Astrocyte of the cerebellum (primary cell): ENCODE results near the gene TPSB2.

Source experiments
- DNase-seq: peaks from one replicate; pipeline ENCODE4 v3.0.0-alpha.2; 2011; ENCODE audit warnings: low read depth
- H3K4me3 ChIP-seq: 2 replicates; pipeline ENCODE4 v1.5.1; 2011; ENCODE audit warnings: mild to moderate bottlenecking, low read depth, low read length, moderate library complexity
- in situ Hi-C: cut with HindIII; loops from 2 replicates; pipeline ENCODE4 v1.10.0; 2017; ENCODE audit warnings: low sequenced_read_pairs
- TF ChIP-seq, protein P1 (sequence below): IDR thresholded peaks from 2 replicates; pipeline ENCODE4 v1.5.1; 2012; ENCODE audit warnings: low read length, low read depth, moderate library complexity, mild to moderate bottlenecking; ENCODE audit errors: missing control alignments

TPSB2 gene

DNA sequence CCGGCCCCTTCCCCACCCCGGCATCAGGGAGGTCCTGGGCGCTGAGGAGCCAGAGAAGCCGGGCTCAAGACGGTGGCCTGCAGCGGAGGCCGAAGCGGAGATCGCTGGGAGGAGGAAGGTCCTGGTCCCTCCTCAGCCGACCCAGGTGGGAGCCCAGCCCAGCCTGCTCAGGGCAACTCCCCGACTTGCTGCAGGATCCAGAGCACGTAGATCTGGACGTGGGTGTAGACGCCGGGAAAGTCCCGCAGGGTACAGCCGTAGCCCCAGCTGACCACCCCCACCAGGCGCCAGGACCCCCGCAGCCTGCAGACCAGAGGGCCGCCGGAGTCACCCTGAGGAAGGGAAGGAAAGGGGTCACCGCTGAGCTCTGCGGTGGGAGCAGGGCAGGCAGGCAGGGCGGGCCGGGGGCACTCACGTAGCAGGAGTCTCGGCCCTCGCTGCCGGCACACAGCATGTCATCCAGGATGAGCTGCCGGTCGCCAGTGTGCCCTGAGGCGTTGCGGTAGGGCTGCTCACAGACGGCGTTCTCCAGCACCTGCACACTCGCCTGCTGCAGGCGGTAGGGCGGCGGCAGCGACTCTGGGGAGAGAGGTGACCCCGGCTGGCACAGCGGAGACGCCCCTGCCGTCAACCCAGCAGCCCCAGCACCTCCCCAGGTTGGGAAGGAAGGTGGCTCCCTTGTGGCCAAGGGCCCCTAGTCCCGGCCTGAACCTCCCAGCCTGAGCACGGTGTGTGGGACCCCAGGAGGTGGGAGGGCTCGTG lies 31.3 kb upstream of the TPSB2 start:
- H3K4me3 ChIP-seq = no peak overlapping the region
- DNase-seq = no peak
- TF ChIP-seq, protein P1, sequence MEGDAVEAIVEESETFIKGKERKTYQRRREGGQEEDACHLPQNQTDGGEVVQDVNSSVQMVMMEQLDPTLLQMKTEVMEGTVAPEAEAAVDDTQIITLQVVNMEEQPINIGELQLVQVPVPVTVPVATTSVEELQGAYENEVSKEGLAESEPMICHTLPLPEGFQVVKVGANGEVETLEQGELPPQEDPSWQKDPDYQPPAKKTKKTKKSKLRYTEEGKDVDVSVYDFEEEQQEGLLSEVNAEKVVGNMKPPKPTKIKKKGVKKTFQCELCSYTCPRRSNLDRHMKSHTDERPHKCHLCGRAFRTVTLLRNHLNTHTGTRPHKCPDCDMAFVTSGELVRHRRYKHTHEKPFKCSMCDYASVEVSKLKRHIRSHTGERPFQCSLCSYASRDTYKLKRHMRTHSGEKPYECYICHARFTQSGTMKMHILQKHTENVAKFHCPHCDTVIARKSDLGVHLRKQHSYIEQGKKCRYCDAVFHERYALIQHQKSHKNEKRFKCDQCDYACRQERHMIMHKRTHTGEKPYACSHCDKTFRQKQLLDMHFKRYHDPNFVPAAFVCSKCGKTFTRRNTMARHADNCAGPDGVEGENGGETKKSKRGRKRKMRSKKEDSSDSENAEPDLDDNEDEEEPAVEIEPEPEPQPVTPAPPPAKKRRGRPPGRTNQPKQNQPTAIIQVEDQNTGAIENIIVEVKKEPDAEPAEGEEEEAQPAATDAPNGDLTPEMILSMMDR = no peak
- in situ Hi-C loops = no loop called here

GRCh38 chr16:1260101-1260680 lies 30.2 kb upstream of the TPSB2 start:
- H3K4me3 ChIP-seq = no peak overlapping the region
- in situ Hi-C loops = no loop called here
- no peak for DNase-seq
- TF ChIP-seq, protein P1 = no peak

GRCh38 chr16:1259760-1260068 lies 29.7 kb upstream of the TPSB2 start:
- in situ Hi-C loops = no loop called here
- no peak overlapping the region for H3K4me3 ChIP-seq
- TF ChIP-seq, protein P1 = no peak
- DNase-seq = no peak

DNA sequence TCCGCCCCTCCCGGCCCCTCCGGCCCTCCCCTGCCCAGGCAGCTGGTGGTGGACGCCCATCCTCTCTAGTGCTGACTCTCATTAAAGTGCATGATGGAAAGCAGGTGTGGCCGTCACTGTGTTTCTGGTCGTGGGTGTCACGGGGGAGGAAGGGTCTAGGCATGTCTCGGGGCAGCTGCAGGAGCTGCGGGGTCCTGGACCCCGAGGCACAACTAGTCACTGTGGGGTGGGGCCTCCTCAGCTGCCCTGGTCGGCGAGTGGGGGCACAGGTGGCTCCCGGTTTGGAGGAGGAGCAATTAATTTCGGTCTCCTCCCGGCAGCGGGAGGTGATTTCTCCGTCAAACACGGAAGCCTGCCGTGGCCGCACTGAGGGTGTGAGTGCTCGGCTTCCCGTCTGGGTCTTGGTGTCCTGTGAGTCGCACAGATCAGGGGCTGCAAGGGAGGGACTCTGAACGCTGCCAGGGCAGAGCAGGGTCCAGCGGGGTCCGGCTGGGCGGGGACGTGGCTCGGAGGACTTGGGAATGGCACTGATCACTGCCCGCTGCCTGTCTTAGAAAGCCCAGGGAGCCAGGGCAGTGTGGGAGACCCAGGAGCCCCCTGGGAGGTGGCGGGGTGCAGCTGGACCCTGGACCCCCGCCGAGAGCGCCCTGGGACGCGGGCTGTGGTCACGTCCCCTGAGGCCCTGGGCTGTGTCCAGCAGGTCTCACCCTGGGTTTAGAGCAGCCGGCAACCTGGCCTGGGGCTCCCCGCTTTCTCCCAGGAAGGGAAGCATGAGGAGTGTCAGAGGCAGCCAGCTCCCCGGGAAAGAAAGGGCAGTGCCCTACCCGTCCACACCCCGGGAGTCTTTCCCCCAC lies 29.1 kb upstream of the TPSB2 start:
- DNase-seq = no peak
- no peak overlapping the region for H3K4me3 ChIP-seq
- in situ Hi-C loops = no loop called here
- TF ChIP-seq, protein P1 = no peak

DNA sequence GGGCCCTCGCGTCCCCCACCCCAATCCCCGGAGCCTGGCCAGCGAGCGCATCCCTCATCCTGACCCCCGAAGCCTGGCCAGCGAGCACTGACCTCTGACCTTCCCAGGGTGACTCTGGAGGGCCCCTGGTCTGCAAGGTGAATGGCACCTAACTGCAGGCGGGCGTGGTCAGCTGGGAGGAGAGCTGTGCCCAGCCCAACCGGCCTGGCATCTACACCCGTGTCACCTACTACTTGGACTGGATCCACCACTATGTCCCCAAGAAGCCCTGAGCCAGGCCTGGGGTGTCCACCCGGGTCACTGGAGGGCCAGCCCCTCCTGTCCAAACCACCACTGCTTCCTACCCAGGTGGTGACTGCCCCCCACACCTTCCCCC lies 28.2 kb upstream of the TPSB2 start:
- in situ Hi-C loops = no loop called here
- DNase-seq = no peak
- TF ChIP-seq, protein P1 = no peak
- no peak overlapping the region for H3K4me3 ChIP-seq

DNA sequence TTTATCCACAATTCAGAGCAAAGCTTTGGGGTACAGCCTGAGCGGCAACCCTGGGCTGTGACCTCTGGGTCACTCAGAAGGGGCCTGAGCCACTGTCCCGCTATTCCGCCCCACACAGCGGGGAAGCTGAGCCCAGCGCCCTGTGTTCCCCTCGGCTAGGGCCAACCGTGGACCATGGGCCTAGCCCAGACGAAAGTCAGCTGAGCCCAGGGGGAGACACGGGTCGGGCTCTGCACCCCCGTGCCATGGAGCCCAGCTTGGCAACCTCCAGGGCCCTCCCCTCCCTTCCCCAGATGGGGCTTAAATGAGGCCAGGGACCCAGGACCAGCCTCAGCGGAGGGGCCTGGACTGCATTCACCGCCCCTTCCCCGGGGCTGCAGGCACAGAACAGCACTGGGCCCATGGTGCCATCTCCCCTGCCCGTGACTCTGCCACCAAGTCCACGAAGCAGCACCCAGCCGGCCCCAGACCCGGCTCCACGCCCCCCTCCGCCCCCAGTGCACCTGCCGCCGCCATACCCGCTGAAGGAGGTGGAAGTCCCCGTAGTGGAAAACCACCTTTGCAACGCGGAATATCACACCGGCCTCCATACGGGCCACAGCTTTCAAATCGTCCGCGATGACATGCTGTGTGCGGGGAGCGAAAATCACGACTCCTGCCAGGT lies 27.7 kb upstream of the TPSB2 start:
- in situ Hi-C loops = no loop called here
- no peak overlapping the region for H3K4me3 ChIP-seq
- no peak for DNase-seq
- TF ChIP-seq, protein P1 = no peak
